Left renal cortex interstitium (tissue), 4 donors: Measurements from ENCODE around the gene CHP1. TPM values are rescaled to one million over a fixed set of nuclear protein-coding genes. Genes with fewer than 3 reads are reported as not detected.
"Not testable (repeated sequence)": the region's sequence is repeated elsewhere in the genome, so short reads cannot be mapped to it uniquely, and the experiment has no call there.

Experiments
- DNase-seq, 4 donors: peaks; one replicate each; pipeline ENCODE4 v3.0.0-alpha.2; 2013; ENCODE audit warnings: low read depth in 4 of 4, low spot score in 2 of 4, missing footprints in 1 of 4
- polyA plus RNA-seq, 4 donors: library from polyadenylated mRNA; unstranded; fragments of 120-200 nt; gene quantifications; one replicate each; pipeline ENCODE4 v1.2.1, GENCODE V29; 2013; ENCODE audit not compliant: insufficient read length in 4 of 4

CHP1 gene
- polyA plus RNA-seq, result 10 to 100 TPM; 59.0 to 69.0 (median 66.0) TPM

DNA sequence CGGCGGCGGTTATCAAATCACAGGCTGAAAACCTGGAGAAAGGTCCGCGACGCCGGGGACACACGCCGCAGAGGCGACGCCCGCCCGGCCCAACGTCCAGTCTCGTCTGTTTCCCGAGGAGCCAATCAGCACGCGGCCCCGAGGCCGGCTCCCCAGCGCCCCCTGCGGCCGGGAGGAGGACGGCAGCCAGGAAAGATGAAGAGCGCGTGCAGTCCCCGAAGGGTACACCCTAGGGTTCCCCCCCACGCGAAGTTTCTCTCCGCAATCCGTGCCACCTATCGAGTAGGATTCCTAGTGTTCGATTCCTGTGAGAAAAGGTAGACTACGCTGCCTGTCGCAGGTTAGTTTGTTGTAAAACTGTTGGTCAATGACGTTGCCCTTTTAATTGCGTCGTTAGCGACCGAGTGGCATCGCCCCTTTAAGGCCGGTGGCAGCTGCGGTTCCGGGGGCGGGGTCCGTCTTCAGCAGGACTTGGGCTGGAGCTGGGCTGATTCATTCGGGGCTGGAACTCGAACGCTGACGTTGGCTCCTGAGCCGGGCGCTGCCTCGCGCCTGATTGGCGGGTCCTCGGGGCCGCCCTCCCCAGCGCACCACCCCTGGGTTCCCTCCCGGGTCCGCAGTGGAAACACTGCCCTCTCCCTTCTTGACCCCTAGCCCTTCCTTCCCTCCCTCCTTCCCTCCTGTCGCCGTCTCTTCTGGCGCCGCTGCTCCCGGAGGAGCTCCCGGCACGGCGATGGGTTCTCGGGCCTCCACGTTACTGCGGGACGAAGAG lies at the start of gene CHP1, which contains the start of gene EXD1:
CHP1 (plus strand) TSS at position 619 of the 772 bp plus-strand sequence; CDS start at position 734, 115 bp downstream.
EXD1 (minus strand) TSS at position 108 of the 772 bp plus-strand sequence. CDS start 4,182 bp downstream, outside the sequence.
- DNase-seq, result peak; percentile 92 to 95 (median 94)

GRCh38 chr15:41182266-41182665 lies 48.8 kb upstream of the CHP1 start:
- no peak for DNase-seq

- DNase-seq, result no peak
Observed at GRCh38 chr15:41183581-41183980, 47.5 kb upstream of the CHP1 start.

DNA sequence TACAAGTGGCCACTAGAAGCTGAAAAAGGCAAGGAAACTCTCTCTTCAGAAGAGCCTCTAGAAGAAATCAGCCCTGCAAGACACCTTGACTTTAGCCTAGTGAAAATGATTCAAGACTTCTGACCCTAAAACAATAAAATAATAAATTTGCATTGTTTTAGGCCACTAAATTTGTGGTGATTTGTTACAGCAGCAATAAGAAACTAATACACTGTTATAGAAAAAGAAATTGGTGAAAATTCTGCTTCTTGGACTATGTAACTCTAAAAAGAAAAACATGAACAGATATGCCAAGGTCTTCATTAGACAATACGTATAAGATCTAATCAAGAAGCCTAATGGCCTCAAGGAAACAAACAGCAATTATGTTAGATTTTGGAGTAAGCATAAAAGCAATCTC lies 36.6 kb upstream of the CHP1 start:
- DNase-seq, result no peak

DNA sequence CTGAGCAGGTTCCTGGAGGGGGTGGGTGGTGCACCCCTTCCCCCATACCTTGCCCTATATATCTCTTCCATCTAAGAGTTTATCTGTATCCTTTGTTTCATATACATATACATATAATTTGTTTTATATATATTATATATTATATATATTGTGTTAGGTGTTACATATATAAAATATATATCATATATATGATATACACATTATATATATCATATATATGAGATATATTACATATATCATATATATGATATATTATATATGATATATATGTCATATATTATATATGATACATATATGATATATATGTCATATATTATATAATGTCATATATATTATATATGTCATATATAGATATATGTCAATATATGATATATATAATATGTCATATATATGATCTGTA lies 31.6 kb upstream of the CHP1 start:
- DNase-seq, result no peak

DNA sequence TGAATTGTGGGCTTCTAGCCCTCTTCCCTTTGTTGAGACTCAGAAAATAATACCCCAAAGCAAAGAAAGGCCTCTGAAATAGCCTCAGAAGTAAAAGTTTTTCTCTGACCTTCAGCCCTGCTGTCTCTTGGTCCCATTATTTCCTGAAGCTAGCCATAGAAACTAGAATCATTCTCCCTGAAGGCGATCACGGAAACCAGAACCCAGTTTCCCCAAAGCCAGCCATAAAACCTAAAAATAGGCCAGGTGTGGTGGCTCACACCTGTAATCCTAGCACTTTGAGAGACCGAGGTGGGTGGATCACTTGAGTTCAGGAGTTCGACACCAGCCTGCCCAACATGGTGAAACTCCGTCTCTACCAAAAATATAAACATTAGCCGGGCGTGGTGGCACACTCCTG lies 27.7 kb upstream of the CHP1 start:
- DNase-seq, result no peak

GRCh38 chr15:41205315-41205714 lies 25.8 kb upstream of the CHP1 start:
- no peak for DNase-seq

DNA sequence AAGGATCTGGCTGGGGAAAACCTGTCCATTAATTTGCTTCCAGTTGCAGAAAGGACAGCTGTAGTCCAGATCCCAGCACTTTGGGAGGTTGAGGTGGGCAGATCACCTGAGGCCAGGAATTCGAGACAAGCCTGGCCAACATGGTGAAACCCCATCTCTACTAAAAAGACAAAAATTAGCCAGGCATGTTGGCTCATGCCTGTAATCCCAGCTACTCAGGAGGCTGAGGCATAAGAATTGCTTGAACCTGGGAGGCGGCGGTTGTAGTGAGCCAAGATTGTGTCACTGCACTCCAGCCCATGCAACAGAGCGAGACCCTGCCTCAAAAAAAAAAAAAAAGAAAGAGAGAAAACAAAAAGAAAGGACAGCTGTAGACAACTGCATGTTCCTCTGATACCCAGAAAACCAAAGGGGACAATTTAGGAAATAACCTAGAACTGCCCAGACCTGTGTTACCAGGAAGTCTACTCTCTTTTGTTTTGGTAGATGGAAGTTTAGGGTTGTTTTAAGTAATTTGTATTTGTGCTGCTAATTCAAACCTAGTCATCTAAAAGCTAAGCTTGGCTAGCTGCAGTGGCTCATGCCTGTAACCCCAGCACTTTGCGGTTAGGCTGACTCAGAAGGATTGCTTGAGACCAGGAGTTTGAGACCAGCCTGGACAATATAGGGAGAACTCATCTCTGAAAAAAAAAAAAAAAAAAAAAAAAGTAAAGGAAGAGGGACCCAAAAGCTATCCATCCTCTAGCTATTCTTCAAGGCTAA lies 23.2 kb upstream of the CHP1 start:
- DNase-seq, result no peak

DNA sequence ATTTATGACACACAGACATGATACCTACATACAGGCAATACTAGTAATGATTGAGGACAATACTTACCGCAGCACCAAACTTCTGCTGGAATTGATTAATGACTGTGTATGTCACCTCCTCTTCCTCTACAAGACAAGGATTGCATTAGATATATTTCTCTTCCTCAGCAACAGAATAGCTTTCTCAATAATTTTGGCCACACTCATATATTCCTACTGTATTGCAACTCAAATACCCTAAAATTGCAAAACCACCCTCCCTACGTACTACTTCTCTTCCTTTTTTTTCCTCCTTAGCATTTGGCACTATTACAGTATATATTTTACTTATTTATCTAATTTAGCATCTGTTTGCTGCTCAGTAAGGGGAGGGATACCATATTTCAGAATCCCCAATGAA lies 15.4 kb upstream of the CHP1 start:
- no peak for DNase-seq

DNA sequence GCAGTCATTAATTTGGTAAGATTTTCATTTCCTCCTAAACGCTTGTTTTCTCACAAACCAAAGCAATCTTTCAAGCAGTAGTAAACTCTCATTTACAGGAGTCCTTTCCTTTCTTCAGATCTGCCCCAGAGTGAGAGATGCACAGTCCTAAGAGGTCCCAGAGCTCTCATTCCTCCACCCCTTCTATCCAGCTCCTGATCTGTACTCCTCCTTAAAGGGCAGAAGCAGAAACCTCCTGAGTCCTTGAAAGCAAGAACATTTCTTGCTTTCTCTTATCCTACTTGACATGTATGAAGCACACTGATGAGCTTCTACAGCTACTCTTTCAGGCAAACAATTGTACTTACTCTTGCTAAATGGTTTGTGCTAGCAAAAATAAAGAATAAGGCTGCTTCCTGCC lies 12.2 kb upstream of the CHP1 start:
- no peak for DNase-seq

DNA sequence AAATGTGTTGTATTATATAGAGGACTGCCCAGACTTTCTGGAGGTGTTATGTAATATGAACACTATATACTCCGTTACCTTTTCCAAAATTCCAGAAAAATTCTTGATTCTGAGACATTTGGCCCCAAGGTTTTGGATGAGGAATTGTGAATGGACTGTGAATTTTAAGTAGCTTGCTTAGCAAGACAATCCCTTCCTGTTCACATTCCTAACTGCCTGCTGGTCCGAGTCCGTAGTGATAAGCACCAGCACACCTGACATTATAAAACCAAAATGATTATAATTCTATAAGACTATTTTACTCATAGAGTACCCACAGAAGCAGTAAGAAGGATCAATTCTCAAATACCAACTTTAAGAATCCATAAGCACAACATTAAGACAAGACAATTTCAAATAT lies 11.7 kb upstream of the CHP1 start:
- no peak for DNase-seq

DNA sequence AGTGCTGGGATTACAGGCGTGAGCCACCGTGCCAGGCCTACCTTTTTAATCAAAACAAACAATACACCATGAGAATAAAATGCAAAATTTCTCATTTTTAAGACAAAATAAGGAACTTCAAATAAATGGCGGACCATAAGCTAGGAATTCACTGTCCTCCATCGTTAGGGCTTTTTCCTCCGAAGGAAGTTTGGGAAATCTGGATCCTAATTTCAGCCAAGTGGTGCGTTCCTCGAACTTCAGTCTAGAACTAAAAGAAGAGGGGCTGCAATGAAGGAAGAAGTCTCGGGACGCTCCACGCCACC lies 771 bp upstream of the CHP1 start:
- no peak for DNase-seq

- DNase-seq, result no peak
Observed at GRCh38 chr15:41231422-41232226, 556 bp downstream of the CHP1 start.

DNA sequence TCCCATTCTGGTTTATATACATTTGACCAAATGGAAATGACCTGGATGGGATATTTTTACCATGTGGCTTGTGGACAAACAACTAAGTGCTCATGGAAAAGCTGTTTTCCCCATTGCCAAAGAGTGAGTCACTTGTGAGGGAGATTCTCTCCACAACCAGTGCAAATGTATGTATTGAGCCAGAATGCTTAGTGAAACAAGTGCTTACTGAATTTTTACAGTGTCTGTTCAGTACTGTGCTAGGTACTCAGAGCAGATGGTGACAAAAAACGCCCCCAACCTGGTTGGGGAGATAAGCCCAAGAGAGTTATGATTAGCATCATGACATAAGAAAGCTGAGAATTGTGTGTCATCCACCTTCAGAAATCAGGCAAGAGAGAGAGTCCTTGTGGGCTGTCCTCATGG lies 2.3 kb downstream of the CHP1 start:
- DNase-seq, result no peak

- not testable (repeated sequence) for DNase-seq
Observed at GRCh38 chr15:41235228-41235627, 4.2 kb downstream of the CHP1 start.

GRCh38 chr15:41235929-41236328 lies 4.9 kb downstream of the CHP1 start:
- no peak for DNase-seq

- DNase-seq, result no peak
Observed at GRCh38 chr15:41238100-41238499, 7.0 kb downstream of the CHP1 start.

GRCh38 chr15:41241221-41241964 lies 10.3 kb downstream of the CHP1 start:
- peak in 2 of 4 donors; percentile 15 to 53 for DNase-seq

DNA sequence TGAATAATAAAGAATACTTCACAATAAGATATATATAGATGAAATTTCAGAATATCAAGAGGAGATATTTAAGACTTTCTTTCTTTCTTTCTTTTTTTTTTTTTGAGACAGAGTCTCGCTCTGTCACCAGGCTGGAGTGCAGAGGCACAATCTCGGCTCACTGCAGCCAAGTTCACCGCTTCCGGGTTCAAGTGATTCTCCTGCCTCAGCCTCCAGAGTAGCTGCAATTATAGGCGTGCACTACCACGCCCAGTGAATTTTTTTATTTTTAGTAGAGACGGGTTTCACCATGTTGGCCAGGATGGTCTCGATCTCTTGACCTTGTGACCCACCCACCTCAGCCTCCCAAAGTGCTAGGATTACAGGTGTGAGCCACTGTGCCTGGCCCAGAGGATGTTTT lies 19.7 kb downstream of the CHP1 start:
- not testable (repeated sequence) for DNase-seq

- DNase-seq, result no peak
Observed at GRCh38 chr15:41251411-41251810, 20.3 kb downstream of the CHP1 start.
